ENCODE data around the gene DENND4A.

DNA sequence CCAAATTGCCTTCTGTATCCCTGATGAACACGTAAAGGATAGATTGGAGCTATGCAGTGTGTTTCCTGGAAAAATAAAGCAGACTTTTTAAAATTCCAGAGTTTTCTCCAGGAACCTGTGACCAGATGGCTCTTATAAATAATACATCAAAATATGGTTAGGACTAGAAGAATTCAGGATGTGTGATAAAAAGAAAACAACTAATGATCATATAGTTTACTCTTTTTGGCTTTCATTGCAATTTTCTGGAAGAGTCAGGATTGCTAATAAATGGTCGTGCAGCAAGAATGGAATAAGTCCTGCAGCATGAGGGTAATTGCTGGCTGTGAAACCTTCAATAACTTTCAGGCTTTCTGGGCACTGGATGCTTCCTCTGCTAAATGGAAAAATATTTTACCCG lies 30.2 kb upstream of the DENND4A start:
- no peak for TF ChIP-seq POLR2AphosphoS5 (IDR thresholded peaks at IDR 0.05; ENCODE audit: low read length)
- TF ChIP-seq, protein P1, sequence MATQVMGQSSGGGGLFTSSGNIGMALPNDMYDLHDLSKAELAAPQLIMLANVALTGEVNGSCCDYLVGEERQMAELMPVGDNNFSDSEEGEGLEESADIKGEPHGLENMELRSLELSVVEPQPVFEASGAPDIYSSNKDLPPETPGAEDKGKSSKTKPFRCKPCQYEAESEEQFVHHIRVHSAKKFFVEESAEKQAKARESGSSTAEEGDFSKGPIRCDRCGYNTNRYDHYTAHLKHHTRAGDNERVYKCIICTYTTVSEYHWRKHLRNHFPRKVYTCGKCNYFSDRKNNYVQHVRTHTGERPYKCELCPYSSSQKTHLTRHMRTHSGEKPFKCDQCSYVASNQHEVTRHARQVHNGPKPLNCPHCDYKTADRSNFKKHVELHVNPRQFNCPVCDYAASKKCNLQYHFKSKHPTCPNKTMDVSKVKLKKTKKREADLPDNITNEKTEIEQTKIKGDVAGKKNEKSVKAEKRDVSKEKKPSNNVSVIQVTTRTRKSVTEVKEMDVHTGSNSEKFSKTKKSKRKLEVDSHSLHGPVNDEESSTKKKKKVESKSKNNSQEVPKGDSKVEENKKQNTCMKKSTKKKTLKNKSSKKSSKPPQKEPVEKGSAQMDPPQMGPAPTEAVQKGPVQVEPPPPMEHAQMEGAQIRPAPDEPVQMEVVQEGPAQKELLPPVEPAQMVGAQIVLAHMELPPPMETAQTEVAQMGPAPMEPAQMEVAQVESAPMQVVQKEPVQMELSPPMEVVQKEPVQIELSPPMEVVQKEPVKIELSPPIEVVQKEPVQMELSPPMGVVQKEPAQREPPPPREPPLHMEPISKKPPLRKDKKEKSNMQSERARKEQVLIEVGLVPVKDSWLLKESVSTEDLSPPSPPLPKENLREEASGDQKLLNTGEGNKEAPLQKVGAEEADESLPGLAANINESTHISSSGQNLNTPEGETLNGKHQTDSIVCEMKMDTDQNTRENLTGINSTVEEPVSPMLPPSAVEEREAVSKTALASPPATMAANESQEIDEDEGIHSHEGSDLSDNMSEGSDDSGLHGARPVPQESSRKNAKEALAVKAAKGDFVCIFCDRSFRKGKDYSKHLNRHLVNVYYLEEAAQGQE (IDR thresholded peaks at IDR 0.05; ENCODE audit: low read depth, low read length), result no peak
- no peak for TF ChIP-seq RCOR1 (conservative IDR thresholded peaks at IDR 0.05; ENCODE audit: low read depth, low read length)
- no peak for TF ChIP-seq E4F1 (IDR thresholded peaks at IDR 0.05; ENCODE audit: borderline replicate concordance, partially characterized antibody)
- TF ChIP-seq CTCF (IDR thresholded peaks at IDR 0.05 in 2 of 3, conservative IDR thresholded peaks at IDR 0.05 in 1 of 3; ENCODE audit: control insufficient read depth in 2 of 3, extremely low read depth in 1 of 3, insufficient read depth in 1 of 3, low read depth in 3 of 3, low read length in 3 of 3), result no peak
- no peak for TF ChIP-seq RFX5 (IDR thresholded peaks at IDR 0.05; ENCODE audit: low read depth, low read length)
- TF ChIP-seq SP1 (IDR thresholded peaks at IDR 0.05; ENCODE audit: low read depth, low read length), result no peak
- TF ChIP-seq ZNF384 (IDR thresholded peaks at IDR 0.05; ENCODE audit: borderline replicate concordance, low read depth, low read length), result no peak
- TF ChIP-seq, protein P2, sequence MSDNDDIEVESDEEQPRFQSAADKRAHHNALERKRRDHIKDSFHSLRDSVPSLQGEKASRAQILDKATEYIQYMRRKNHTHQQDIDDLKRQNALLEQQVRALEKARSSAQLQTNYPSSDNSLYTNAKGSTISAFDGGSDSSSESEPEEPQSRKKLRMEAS (IDR thresholded peaks at IDR 0.05; ENCODE audit: low read depth, low read length), result no peak
- no peak for TF ChIP-seq EP300 (IDR thresholded peaks at IDR 0.05; ENCODE audit: borderline replicate concordance in 1 of 2, control insufficient read depth in 1 of 2, low read depth in 2 of 2, low read length in 2 of 2)
- no peak for TF ChIP-seq BCL11A (IDR thresholded peaks at IDR 0.05; ENCODE audit: low read depth, low read length)
- no peak for TF ChIP-seq NFYB (IDR thresholded peaks at IDR 0.05; ENCODE audit: insufficient read depth, low read depth, low read length)
- TF ChIP-seq TCF12 (IDR thresholded peaks at IDR 0.05; ENCODE audit: low read depth, low read length), result no peak

Data from GM12878 (cell line).